HG03378 (cell line): ENCODE data around the gene PFKFB2.

ENCODE experiments used
- ATAC-seq: cut with Tn5 transposase; IDR thresholded peaks from one replicate; pipeline ENCODE4 v1.9.1; 2021; ENCODE audit warnings: mild to moderate bottlenecking, moderate library complexity; ENCODE audit not compliant: unreplicated experiment

Gene PFKFB2

GRCh38 chr1:207063014-207063413 is 9.9 kb downstream of the PFKFB2 start:
- ATAC-seq: no peak

GRCh38 chr1:207064561-207064960 is 11.5 kb downstream of the PFKFB2 start:
- no peak for ATAC-seq

- no peak for ATAC-seq
Observed at GRCh38 chr1:207067185-207067584, 14.1 kb downstream of the PFKFB2 start.

- ATAC-seq: no peak
Observed at GRCh38 chr1:207067665-207068064, 14.6 kb downstream of the PFKFB2 start.

- no peak for ATAC-seq
Observed at GRCh38 chr1:207069061-207069460, 16.0 kb downstream of the PFKFB2 start.

GRCh38 chr1:207069858-207070506 is 16.9 kb downstream of the PFKFB2 start:
- no peak for ATAC-seq

GRCh38 chr1:207070811-207071210 is 17.7 kb downstream of the PFKFB2 start:
- no peak for ATAC-seq

GRCh38 chr1:207071426-207071825 is 18.4 kb downstream of the PFKFB2 start:
- no peak for ATAC-seq

GRCh38 chr1:207072233-207072632 is 19.2 kb downstream of the PFKFB2 start:
- ATAC-seq: no peak

GRCh38 chr1:207073906-207074820 is 21.1 kb downstream of the PFKFB2 start:
- ATAC-seq: no peak

GRCh38 chr1:207076181-207076955 is 23.3 kb downstream of the PFKFB2 start:
- ATAC-seq: no peak

GRCh38 chr1:207077012-207077411 is 23.9 kb downstream of the PFKFB2 start:
- no peak for ATAC-seq

GRCh38 chr1:207077470-207078377 is 24.6 kb downstream of the PFKFB2 start:
- no peak for ATAC-seq

GRCh38 chr1:207078578-207079132 is 25.6 kb downstream of the PFKFB2 start:
- no peak for ATAC-seq

- no peak for ATAC-seq
Observed at GRCh38 chr1:207079706-207080241, 26.7 kb downstream of the PFKFB2 start.

GRCh38 chr1:207081088-207081487 is 28.0 kb downstream of the PFKFB2 start:
- no peak for ATAC-seq

- no peak for ATAC-seq
Observed at GRCh38 chr1:207081806-207082205, 28.7 kb downstream of the PFKFB2 start.

GRCh38 chr1:207084232-207084631 is 31.2 kb downstream of the PFKFB2 start:
- no peak for ATAC-seq

- ATAC-seq: peak; percentile 54
Observed at GRCh38 chr1:207084701-207085180, 31.7 kb downstream of the PFKFB2 start.

- ATAC-seq: no peak
Observed at GRCh38 chr1:207085887-207086286, 32.8 kb downstream of the PFKFB2 start.
